Measurements from ENCODE around the gene AP2M1. TPM values are rescaled to one million over a fixed set of nuclear protein-coding genes. Genes with fewer than 3 reads are reported as not detected.
A peak's percentile ranks its signal among the peaks of the same experiment; 100 is the strongest.
"Not testable (repeated sequence)": the region's sequence is repeated elsewhere in the genome, so short reads cannot be mapped to it uniquely, and the experiment has no call there.

AP2M1 gene
- total RNA-seq, 2 donors from 2014 or later, result 211 to 219 TPM

GRCh38 chr3:184154885-184155643, 19.6 kb upstream of the AP2M1 start, which contains the start of gene DVL3:
TSS of gene DVL3 (plus strand) at chr3:184155377. CDS start at chr3:184155636, 259 bp downstream.
- ATAC-seq (peak; percentile 90), DNase-seq (peak; percentile 72 to 75)
- intact Hi-C loops (cut with DNase I, micrococcal nuclease), result no loop called here

DNA sequence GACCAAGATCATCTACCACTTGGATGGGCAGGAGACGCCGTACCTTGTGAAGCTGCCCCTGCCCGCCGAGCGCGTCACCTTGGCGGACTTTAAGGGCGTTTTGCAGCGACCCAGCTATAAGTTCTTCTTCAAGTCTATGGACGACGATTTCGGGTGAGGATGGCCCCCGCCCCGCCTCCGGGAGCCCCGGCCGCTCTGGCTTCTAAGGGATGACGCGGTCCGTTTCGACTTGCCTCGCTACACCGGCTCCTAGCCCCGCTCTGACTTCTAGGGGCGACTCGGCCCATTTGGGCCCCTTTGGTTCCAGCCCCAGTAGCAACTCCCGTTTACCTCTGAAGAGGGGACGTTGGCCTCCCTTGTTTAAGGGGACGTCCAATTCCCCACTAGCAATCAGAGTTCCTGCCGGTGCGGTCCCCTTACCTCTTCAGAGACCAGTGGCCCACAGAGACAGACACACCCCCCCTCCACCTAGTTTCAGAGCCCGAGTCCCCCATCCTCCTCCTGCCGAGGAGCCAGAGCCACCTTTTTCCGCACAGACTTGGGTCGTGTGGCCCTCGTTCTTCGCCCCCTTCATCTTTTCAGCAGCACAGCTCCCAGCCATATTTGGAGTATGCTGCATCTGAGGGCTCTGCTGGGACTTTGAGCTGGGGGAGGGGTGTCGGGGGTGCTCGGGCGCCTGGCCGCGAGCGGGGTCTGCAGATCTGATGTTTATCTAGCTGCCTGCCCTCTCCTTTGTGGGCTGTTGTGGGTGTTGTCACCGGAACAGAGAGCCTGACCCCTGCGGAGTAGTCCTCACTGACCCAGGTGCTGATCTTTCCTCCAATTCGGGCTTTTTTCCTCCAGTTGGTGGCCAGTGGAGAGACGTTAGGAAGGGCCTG, 18.8 kb upstream of the AP2M1 start:
- intact Hi-C loops (cut with DNase I, micrococcal nuclease), result no loop called here
- peak; percentile 32 for ATAC-seq
- peak in 1 of 2 donors; percentile 61 for DNase-seq

DNA sequence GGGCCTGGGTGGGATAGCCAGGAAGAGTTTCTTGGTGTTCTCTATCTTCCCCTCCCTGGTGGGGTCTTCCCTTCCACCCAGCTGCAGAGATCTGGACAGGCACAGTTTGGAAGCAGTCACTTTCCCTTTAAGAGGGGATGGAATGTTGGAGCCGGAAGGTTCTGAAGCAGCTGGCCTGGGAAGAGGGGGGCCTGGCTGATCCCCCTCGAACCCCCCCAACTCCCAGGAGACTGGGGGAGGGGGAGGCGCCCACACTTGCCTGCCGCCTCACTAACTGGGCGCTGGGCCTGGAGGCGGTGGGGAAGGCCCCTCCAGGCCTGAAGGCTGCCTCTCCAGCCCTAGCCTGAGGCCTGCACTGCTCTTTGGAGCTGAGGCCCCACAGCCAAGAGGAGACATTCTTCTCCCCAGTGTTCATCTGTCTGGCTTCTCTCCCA, 18.1 kb upstream of the AP2M1 start:
- ATAC-seq (peak; percentile 41), DNase-seq (peak; percentile 48 to 51)
- intact Hi-C loops (cut with DNase I, micrococcal nuclease), result no loop called here

GRCh38 chr3:184157206-184157605, 17.4 kb upstream of the AP2M1 start:
- no peak for DNase-seq
- no peak for ATAC-seq
- intact Hi-C loops (cut with DNase I, micrococcal nuclease), result no loop called here

DNA sequence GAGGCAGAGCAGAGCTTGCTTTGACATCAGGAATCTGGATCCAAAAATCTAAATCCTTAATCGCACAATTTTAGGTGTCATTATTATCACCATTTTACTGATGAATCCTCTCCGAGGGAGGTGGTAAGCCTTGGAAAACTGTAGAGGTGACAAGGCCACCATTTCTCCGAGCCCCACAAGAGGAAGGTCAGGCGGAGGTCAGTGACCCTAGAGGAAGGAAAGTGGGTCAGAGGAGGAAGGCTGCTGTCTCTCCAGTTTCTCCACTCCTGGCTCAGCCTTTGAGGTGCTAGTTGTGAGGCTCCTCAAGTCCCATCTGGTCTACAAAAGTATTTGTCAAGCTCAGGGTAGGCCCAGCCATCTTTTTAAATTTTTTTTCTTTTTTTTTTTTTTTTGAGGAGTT, 16.3 kb upstream of the AP2M1 start:
- intact Hi-C loops (cut with DNase I, micrococcal nuclease), result no loop called here
- no peak for ATAC-seq
- DNase-seq, result no peak

- intact Hi-C loops (cut with DNase I, micrococcal nuclease), result no loop called here
- DNase-seq (no peak), ATAC-seq (no peak)
These were observed 14.2 kb upstream of the AP2M1 start for GRCh38 chr3:184160456-184160855.

GRCh38 chr3:184162571-184163070, 12.0 kb upstream of the AP2M1 start:
- intact Hi-C loops (cut with DNase I, micrococcal nuclease); DNase-seq; ATAC-seq: not testable (repeated sequence)

- intact Hi-C loops (cut with DNase I, micrococcal nuclease), result no loop called here
- no peak for ATAC-seq
- DNase-seq, result no peak
These were observed 9.9 kb upstream of the AP2M1 start for GRCh38 chr3:184164648-184165330.

DNA sequence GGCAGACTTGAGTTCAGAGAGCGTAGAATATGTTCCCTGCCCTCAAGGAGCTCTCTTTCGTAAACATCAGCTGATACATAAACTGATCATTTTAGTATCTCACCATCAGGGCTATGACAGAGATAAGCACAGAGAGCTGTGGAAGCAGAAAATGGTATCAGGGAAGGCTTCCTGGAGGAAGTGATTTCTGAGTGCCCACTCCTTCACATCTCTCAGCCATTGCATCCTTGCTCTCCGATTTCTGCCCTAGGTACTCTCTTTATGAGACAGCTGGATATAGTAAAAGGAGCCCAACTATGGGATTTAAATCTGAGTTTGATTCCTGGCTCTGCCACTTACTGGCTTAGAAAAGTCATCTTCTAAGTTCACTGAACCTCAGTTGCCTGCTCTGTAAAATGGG, 9.1 kb upstream of the AP2M1 start:
- DNase-seq, result no peak
- ATAC-seq, result no peak
- intact Hi-C loops (cut with DNase I, micrococcal nuclease), result no loop called here

- DNase-seq, result no peak
- no peak for ATAC-seq
- intact Hi-C loops (cut with DNase I, micrococcal nuclease), result no loop called here
These were observed 8.0 kb upstream of the AP2M1 start for GRCh38 chr3:184166671-184167070.

- ATAC-seq, result no peak
- intact Hi-C loops (cut with DNase I, micrococcal nuclease), result no loop called here
- DNase-seq, result no peak
These were observed 6.9 kb upstream of the AP2M1 start for GRCh38 chr3:184167786-184168185.

- DNase-seq, result peak in 1 of 2 donors; percentile 22
- intact Hi-C loops (cut with DNase I, micrococcal nuclease), result no loop called here
- no peak for ATAC-seq
These were observed 6.1 kb upstream of the AP2M1 start for GRCh38 chr3:184168363-184169120.

DNA sequence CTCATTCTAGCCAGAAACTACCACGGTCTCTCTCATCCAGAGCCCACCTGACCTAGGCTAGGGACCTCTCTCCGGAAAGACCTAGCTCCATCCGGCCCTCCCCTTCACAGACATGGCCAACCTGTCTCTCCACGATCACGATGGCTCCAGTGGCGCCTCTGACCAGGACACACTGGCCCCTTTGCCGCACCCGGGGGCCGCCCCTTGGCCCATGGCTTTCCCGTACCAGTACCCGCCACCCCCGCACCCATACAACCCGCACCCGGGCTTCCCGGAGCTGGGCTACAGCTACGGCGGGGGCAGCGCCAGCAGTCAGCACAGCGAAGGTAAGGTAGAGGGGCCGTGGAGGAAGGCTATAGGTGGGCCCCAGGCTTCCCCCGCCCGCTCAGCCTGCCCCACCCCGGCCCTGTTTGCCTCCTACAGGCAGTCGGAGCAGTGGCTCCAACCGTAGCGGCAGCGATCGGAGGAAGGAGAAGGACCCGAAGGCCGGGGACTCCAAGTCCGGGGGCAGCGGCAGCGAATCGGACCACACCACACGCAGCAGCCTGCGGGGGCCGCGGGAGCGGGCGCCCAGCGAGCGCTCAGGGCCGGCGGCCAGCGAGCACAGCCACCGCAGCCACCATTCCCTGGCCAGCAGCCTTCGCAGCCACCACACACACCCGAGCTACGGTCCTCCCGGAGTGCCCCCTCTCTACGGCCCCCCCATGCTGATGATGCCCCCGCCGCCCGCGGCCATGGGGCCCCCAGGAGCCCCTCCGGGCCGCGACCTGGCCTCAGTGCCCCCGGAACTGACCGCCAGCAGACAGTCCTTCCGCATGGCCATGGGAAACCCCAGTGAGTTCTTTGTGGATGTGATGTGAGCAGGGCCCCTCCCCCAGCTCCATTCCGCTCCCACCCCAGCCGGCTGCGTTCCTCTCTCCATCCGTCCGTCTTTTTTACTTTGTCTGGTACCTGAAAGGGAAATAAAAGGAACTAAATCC, 4.5 kb upstream of the AP2M1 start:
- intact Hi-C loops (cut with DNase I, micrococcal nuclease), result no loop called here
- ATAC-seq (no peak), DNase-seq (peak in 1 of 2 donors; percentile 25)

GRCh38 chr3:184171562-184171961, 3.1 kb upstream of the AP2M1 start:
- DNase-seq (no peak), ATAC-seq (no peak)
- intact Hi-C loops (cut with DNase I, micrococcal nuclease), result no loop called here

DNA sequence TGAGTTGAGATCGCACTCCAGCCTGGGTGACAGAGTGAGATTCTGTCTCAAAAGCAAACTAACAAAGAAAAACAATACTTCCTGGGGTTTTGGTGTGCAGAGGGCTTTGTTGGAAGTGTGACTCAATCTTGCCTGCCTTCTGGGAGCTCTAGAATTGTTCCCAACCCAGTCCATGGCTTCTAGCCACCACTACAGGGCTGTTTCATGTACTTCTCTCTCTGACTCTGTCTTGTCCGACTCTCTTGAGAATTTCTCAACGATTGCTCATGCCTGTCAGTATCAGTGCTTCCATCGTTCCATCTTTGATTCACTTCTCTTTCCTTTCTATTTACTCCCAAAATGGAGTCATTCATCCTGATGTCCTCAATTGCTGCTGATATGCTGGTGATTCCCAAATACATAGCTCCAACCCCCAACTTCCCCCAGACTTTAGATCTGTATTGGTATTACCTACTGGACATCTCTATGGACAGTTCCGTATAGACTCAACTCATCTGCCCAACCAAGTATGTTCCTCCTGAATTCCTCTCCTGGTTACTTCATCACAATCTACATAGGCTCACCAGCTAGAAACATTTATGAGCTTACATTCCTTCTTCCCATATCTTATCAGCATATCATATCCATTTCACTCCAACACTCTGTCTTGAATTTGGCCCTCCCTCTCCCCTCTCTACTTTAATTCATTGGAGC, 1.8 kb upstream of the AP2M1 start:
- DNase-seq, result no peak
- no peak for ATAC-seq
- intact Hi-C loops (cut with DNase I, micrococcal nuclease), result no loop called here

- DNase-seq (no peak), ATAC-seq (no peak)
- intact Hi-C loops (cut with DNase I, micrococcal nuclease), result no loop called here
These were observed 1.3 kb upstream of the AP2M1 start for GRCh38 chr3:184173374-184173722.

GRCh38 chr3:184174284-184174645, 390 bp upstream of the AP2M1 start:
- ATAC-seq (no peak), DNase-seq (no peak)
- intact Hi-C loops (cut with DNase I, micrococcal nuclease), result no loop called here
